HL-60 (cell line): ENCODE data around the gene SEBOX.
"Not testable (repeated sequence)": the region's sequence is repeated elsewhere in the genome, so short reads cannot be mapped to it uniquely, and the experiment has no call there.

Source experiments
- DNase-seq, 2 experiments: peaks; one replicate each; pipeline ENCODE4 v3.0.0-alpha.2; 2010 to 2020; ENCODE audit warnings: low read depth in 1 of 2, low spot score in 1 of 2
- H3K27ac ChIP-seq: fragments of 250-450 bp; sonication (Bioruptor Pico); replicated peaks from 2 replicates; pipeline ENCODE4 v1.5.1; 2020; ENCODE audit warnings: mild to moderate bottlenecking, moderate library complexity
- H3K27me3 ChIP-seq: fragments of 250-450 bp; sonication (Bioruptor Pico); 2 replicates; pipeline ENCODE4 v1.5.1; 2021; ENCODE audit warnings: mild to moderate bottlenecking, moderate library complexity; ENCODE audit not compliant: insufficient read depth, poor library complexity, severe bottlenecking
- H3K4me3 ChIP-seq: replicated peaks from 2 replicates; pipeline ENCODE4 v1.5.1; 2011; ENCODE audit warnings: mild to moderate bottlenecking, control low read depth, low read length; ENCODE audit not compliant: insufficient read depth
- GABPA ChIP-seq: IDR thresholded peaks from 2 replicates; pipeline ENCODE4 v1.6.1; 2012; ENCODE audit warnings: low read depth
- POLR2AphosphoS5 ChIP-seq: IDR thresholded peaks from 2 replicates; pipeline ENCODE4 v1.6.1; 2012; ENCODE audit warnings: low read depth
- SPI1 ChIP-seq: IDR thresholded peaks from 2 replicates; pipeline ENCODE4 v1.6.1; 2012; ENCODE audit warnings: low read depth, mild to moderate bottlenecking, borderline replicate concordance
- TF ChIP-seq, protein P1 (sequence below): IDR thresholded peaks from 2 replicates; pipeline ENCODE4 v1.6.1; 2012; ENCODE audit warnings: low read depth; ENCODE audit not compliant: insufficient replicate concordance
- TF ChIP-seq, protein P2 (sequence below): IDR thresholded peaks from one replicate; pipeline ENCODE4 v1.5.1; 2011; ENCODE audit warnings: low read length, control low read depth, inconsistent platforms; ENCODE audit not compliant: insufficient read depth

Gene SEBOX

DNA sequence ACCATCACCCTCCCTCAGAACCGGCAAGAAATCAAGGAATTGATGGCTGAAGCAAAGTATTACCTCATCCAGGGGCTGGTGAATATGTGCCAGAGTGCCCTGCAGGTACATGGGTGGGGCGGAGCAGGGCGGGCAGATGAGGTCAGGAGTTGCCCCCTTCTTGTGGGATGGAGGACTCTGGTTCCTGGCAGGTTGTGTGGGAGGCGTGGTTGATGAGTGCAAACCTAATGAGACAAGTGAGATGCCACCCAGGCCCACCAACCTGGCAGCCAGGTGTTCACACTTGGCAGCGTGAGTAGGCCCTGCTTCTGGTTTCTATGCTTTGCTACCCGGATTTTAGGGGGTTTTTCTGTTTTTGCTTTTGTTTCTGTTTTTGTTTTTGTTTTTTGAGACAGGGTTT lies 24.6 kb downstream of the SEBOX start:
- H3K4me3 ChIP-seq: no peak overlapping the region
- H3K27me3 ChIP-seq: no peaks in the 10 kb centered on the region
- H3K27ac ChIP-seq: no peak overlapping the region
- DNase-seq: no peak
- TF ChIP-seq GABPA (no peak), POLR2AphosphoS5 (no peak), SPI1 (no peak)
- TF ChIP-seq, protein P1, sequence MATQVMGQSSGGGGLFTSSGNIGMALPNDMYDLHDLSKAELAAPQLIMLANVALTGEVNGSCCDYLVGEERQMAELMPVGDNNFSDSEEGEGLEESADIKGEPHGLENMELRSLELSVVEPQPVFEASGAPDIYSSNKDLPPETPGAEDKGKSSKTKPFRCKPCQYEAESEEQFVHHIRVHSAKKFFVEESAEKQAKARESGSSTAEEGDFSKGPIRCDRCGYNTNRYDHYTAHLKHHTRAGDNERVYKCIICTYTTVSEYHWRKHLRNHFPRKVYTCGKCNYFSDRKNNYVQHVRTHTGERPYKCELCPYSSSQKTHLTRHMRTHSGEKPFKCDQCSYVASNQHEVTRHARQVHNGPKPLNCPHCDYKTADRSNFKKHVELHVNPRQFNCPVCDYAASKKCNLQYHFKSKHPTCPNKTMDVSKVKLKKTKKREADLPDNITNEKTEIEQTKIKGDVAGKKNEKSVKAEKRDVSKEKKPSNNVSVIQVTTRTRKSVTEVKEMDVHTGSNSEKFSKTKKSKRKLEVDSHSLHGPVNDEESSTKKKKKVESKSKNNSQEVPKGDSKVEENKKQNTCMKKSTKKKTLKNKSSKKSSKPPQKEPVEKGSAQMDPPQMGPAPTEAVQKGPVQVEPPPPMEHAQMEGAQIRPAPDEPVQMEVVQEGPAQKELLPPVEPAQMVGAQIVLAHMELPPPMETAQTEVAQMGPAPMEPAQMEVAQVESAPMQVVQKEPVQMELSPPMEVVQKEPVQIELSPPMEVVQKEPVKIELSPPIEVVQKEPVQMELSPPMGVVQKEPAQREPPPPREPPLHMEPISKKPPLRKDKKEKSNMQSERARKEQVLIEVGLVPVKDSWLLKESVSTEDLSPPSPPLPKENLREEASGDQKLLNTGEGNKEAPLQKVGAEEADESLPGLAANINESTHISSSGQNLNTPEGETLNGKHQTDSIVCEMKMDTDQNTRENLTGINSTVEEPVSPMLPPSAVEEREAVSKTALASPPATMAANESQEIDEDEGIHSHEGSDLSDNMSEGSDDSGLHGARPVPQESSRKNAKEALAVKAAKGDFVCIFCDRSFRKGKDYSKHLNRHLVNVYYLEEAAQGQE: no peak
- TF ChIP-seq, protein P2, sequence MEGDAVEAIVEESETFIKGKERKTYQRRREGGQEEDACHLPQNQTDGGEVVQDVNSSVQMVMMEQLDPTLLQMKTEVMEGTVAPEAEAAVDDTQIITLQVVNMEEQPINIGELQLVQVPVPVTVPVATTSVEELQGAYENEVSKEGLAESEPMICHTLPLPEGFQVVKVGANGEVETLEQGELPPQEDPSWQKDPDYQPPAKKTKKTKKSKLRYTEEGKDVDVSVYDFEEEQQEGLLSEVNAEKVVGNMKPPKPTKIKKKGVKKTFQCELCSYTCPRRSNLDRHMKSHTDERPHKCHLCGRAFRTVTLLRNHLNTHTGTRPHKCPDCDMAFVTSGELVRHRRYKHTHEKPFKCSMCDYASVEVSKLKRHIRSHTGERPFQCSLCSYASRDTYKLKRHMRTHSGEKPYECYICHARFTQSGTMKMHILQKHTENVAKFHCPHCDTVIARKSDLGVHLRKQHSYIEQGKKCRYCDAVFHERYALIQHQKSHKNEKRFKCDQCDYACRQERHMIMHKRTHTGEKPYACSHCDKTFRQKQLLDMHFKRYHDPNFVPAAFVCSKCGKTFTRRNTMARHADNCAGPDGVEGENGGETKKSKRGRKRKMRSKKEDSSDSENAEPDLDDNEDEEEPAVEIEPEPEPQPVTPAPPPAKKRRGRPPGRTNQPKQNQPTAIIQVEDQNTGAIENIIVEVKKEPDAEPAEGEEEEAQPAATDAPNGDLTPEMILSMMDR: no peak

DNA sequence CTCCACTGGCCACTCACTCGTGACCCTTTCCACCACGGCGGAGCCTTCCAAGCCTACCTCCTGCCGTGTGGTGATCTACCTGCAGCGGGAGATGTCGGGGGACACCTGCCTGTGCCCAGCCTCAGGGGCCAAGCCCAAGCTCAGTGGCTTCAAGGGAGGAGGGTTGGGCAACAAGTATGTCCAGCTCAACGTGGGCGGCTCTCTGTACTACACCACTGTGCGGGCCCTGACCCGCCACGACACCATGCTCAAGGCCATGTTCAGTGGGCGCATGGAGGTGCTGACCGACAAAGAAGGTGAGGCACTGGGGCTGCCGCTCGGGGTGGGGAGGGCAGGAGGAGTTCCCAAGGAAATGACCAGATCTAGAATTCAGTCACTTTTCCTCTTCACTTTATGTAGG lies 25.6 kb downstream of the SEBOX start:
- DNase-seq: no peak
- Histone ChIP-seq H3K27me3 (no peaks in the 10 kb centered on the region), H3K27ac (no peak overlapping the region), H3K4me3 (no peak overlapping the region)
- TF ChIP-seq, protein P2: no peak
- TF ChIP-seq POLR2AphosphoS5: no peak
- no peak for TF ChIP-seq GABPA
- no peak for TF ChIP-seq SPI1
- TF ChIP-seq, protein P1: no peak

DNA sequence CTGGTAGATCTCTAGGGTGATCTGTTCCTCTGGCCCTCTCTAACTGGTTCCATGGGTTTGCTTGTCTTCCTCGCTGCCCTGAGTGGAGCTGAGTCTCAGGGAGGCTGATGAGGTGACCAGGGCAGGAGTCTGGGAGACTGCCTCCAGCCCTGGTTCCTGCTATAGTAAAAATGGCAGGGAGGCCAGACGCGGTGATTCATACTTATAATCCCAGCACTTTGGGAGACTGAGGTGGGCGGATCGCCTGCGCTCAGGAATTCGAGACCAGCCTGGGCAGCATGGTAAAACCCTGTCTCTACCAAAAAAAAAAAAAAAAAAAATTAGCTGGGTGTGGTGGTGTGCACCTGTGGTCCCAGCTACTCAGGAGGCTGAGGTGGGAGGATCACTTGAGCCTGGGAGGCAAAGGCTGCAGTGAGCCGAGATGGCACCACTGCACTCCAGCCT lies 26.2 kb downstream of the SEBOX start:
- H3K4me3 ChIP-seq, DNase-seq, H3K27ac ChIP-seq, H3K27me3 ChIP-seq: not testable (repeated sequence)

DNA sequence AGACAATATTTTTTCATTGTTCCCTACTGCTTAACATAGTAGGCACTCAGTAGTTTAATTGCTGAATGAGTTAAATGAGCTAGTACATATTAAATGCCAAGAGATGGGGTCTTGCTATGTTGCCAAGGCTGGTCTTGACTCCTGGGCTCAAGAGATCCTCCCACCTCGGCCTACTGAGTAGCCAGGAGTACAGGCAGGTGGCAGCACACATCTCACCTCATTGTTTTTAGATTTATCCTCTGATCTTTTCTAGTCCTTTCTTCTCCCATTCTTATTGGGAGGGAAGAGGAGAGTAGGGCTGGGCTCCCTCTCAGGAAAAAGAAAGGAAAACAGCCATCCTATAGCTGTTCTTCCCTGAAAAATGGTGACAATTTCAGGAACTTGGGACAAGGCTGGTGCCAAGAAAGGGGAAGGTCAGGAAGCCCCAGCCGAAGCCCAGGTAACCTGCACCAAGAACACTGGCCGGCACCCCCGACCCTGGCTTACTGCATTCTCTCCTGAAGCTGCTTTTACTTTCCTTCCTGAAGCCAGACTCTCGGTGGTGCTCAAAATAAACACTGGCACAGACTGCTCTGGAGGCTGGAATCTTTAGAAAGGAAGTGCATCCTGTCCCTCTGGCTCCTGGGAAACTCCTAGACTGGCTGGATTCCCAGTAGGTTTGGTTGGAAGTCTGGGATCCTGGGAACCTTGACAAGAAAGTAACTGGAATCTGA lies 26.8 kb downstream of the SEBOX start:
- no peak for DNase-seq
- TF ChIP-seq POLR2AphosphoS5 (no peak), GABPA (no peak), SPI1 (no peak)
- TF ChIP-seq, protein P2: no peak
- TF ChIP-seq, protein P1: no peak
- H3K27ac ChIP-seq: no peak overlapping the region

More for the DNA sequence above, 26.8 kb downstream of the SEBOX start:
- H3K27me3 ChIP-seq: no peaks in the 10 kb centered on the region
- no peak overlapping the region for H3K4me3 ChIP-seq
